Spleen (tissue), 11 donors: ENCODE results near the gene PNRC2. TPM values are rescaled to one million over a fixed set of nuclear protein-coding genes. Genes with fewer than 3 reads are reported as not detected.
"Not testable (repeated sequence)": the region's sequence is repeated elsewhere in the genome, so short reads cannot be mapped to it uniquely, and the experiment has no call there.

ENCODE experiments used
- DNase-seq: peaks from one replicate; pipeline ENCODE4 v3.0.0-alpha.2; 2020
- H3K27ac ChIP-seq, 8 donors: fragments of 200-600 bp; sonication (generic) in 7 of 8; 1 replicate in 4 of 8; 2 replicates in 4 of 8; pipeline versions ENCODE4 v1.5.0 to v1.8.0; 2016 to 2021; ENCODE audit warnings: inconsistent platforms in 4 of 8, mild to moderate bottlenecking in 4 of 8, moderate library complexity in 1 of 8
- H3K27me3 ChIP-seq, 7 donors: fragments of 200-600 bp; sonication (generic) in 6 of 7; replicated peaks in 1 of 7; 1 replicate in 4 of 7; 2 replicates in 3 of 7; pipeline versions ENCODE4 v1.5.0 to v1.8.0; 2016 to 2021; ENCODE audit warnings: inconsistent platforms in 3 of 7, mild to moderate bottlenecking in 1 of 7
- H3K36me3 ChIP-seq, 6 donors: fragments of 200-600 bp; sonication (generic) in 5 of 6; 1 replicate in 4 of 6; 2 replicates in 2 of 6; pipeline versions ENCODE4 v1.5.0 to v1.8.0; 2016 to 2021; ENCODE audit warnings: inconsistent platforms in 2 of 6
- H3K4me1 ChIP-seq, 6 donors: fragments of 200-600 bp; sonication (generic) in 5 of 6; 1 replicate in 3 of 6; 2 replicates in 3 of 6; pipeline versions ENCODE4 v1.5.0 to v1.8.0; 2016 to 2021; ENCODE audit warnings: inconsistent platforms in 3 of 6
- H3K4me3 ChIP-seq, 8 donors: fragments of 200-600 bp; sonication (generic) in 7 of 8; 1 replicate in 4 of 8; 2 replicates in 4 of 8; pipeline versions ENCODE4 v1.5.0 to v1.8.0; 2016 to 2021; ENCODE audit warnings: inconsistent platforms in 4 of 8, mild to moderate bottlenecking in 4 of 8, moderate library complexity in 2 of 8
- H3K9me3 ChIP-seq, 8 donors: fragments of 200-600 bp; sonication (generic) in 7 of 8; 1 replicate in 4 of 8; 2 replicates in 4 of 8; pipeline versions ENCODE4 v1.5.0 to v1.8.0; 2016 to 2021; ENCODE audit warnings: inconsistent platforms in 4 of 8
- POLR2A ChIP-seq, 3 donors: fragments of 450-650 bp; IDR thresholded peaks; one replicate each; pipeline ENCODE4 v1.5.1; 2017; ENCODE audit warnings: antibody characterized with exemption in 3 of 3, mild to moderate bottlenecking in 1 of 3
- POLR2AphosphoS5 ChIP-seq, 3 donors: sonication (generic); formaldehyde crosslinking; IDR thresholded peaks; one replicate each; pipeline ENCODE4 v1.5.1; 2017; ENCODE audit warnings: antibody characterized with exemption in 3 of 3
- WGBS, 5 donors: extraction: QIAGEN DNeasy Blood & Tissue Kit in 3 of 5; methylation state at CpG; one replicate each; pipeline versions ENCODE4 v1.1.5 to v1.1.7; 2013 to 2018; 5-methylcytosine and 5-hydroxymethylcytosine counted together
- intact Hi-C: fragments of 100-400 bp; cut with DNase I; formaldehyde crosslinking; loops from one replicate; pipeline ENCODE4 v1.15.0; 2023; ENCODE audit warnings: low total_unique reads
- polyA plus RNA-seq, 3 donors: library from polyadenylated mRNA; stranded (reverse); fragments of 200-250 nt; gene quantifications; one replicate each; pipeline ENCODE4 v1.2.1, GENCODE V29; 2013
- total RNA-seq, 7 donors: library from RNA; depleted of rRNA in 3 of 7; stranded (reverse); fragments of >200 nt in 3 of 7; fragmentation: NEBNext Ultra II Directional in 4 of 7; extraction: Animal tissue kit (Norgen Biotek cat#: 25700) in 4 of 7; gene quantifications; one replicate each; pipeline versions ENCODE4 v1.1.0 to v1.2.1, GENCODE V29; 2016 to 2021
- TF ChIP-seq, protein P1 (sequence below), 11 experiments: fragments of 200-600 bp in 7 of 11; fragments of 450-650 bp in 4 of 11; sonication (generic) in 4 of 11; IDR thresholded peaks in 8 of 11; conservative IDR thresholded peaks in 3 of 11; 1 replicate in 7 of 11; 2 replicates in 4 of 11; pipeline versions ENCODE4 v1.4.0 to v1.8.0; 2016 to 2021; ENCODE audit warnings: antibody characterized with exemption in 11 of 11, inconsistent platforms in 4 of 11, mild to moderate bottlenecking in 1 of 11
- donor health status: healthy with polysubstance abuse.
- donor health status: DM: no; HTN: no; CAD: no; lungs with moderate emphysema.
- donor health status: DM: no; HTN: no; CAD: no.
- donor health status: Bipolar disorder and iron deficiency.
- donor health status: healthy.
- donor health status: DM: no; HTN: no; CAD: no.
- donor health status: DM: yes; HTN: yes; CAD: no.

Gene PNRC2
- total and polyA plus RNA-seq, 10 donors: 83.0 to 127 (median 114) TPM

GRCh38 chr1:24005163-24005562, 45.5 kb downstream of the PNRC2 start:
- Histone ChIP-seq H3K4me3 (no peak overlapping the region), H3K36me3 (no peaks in the 10 kb centered on the region), H3K4me1 (no peaks in the 10 kb centered on the region), H3K27me3 (peaks cover 0 to 7% (median 0%) of the 10 kb centered on the region in 7 donors), H3K27ac (no peak overlapping the region), H3K9me3 (peaks cover 0 to 6% (median 0%) of the 10 kb centered on the region in 8 donors)
- DNase-seq: no peak
- intact Hi-C loops: no loop called here
- 89 to 95% (median 93%) methylated on average over 3 of the region's 3 CpGs for WGBS, 5 donors
- TF ChIP-seq POLR2A (IDR thresholded peaks at IDR 0.05): no peak
- TF ChIP-seq POLR2AphosphoS5 (IDR thresholded peaks at IDR 0.05): no peak
- TF ChIP-seq, protein P1, sequence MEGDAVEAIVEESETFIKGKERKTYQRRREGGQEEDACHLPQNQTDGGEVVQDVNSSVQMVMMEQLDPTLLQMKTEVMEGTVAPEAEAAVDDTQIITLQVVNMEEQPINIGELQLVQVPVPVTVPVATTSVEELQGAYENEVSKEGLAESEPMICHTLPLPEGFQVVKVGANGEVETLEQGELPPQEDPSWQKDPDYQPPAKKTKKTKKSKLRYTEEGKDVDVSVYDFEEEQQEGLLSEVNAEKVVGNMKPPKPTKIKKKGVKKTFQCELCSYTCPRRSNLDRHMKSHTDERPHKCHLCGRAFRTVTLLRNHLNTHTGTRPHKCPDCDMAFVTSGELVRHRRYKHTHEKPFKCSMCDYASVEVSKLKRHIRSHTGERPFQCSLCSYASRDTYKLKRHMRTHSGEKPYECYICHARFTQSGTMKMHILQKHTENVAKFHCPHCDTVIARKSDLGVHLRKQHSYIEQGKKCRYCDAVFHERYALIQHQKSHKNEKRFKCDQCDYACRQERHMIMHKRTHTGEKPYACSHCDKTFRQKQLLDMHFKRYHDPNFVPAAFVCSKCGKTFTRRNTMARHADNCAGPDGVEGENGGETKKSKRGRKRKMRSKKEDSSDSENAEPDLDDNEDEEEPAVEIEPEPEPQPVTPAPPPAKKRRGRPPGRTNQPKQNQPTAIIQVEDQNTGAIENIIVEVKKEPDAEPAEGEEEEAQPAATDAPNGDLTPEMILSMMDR (IDR thresholded peaks at IDR 0.05 in 8 of 11, conservative IDR thresholded peaks at IDR 0.05 in 3 of 11): no peak

- Histone ChIP-seq H3K36me3 (no peaks in the 10 kb centered on the region), H3K4me1 (no peaks in the 10 kb centered on the region), H3K4me3 (no peak overlapping the region), H3K27ac (no peak overlapping the region), H3K27me3 (peaks cover 0 to 7% (median 0%) of the 10 kb centered on the region in 7 donors), H3K9me3 (peaks cover 0 to 6% (median 0%) of the 10 kb centered on the region in 8 donors)
- intact Hi-C loops: no loop called here
- no peak for DNase-seq
- TF ChIP-seq, protein P1 (IDR thresholded peaks at IDR 0.05 in 8 of 11, conservative IDR thresholded peaks at IDR 0.05 in 3 of 11): no peak
- TF ChIP-seq POLR2AphosphoS5 (IDR thresholded peaks at IDR 0.05) (no peak), POLR2A (IDR thresholded peaks at IDR 0.05) (no peak)
Observed at GRCh38 chr1:24007079-24007478, 47.5 kb downstream of the PNRC2 start.

DNA sequence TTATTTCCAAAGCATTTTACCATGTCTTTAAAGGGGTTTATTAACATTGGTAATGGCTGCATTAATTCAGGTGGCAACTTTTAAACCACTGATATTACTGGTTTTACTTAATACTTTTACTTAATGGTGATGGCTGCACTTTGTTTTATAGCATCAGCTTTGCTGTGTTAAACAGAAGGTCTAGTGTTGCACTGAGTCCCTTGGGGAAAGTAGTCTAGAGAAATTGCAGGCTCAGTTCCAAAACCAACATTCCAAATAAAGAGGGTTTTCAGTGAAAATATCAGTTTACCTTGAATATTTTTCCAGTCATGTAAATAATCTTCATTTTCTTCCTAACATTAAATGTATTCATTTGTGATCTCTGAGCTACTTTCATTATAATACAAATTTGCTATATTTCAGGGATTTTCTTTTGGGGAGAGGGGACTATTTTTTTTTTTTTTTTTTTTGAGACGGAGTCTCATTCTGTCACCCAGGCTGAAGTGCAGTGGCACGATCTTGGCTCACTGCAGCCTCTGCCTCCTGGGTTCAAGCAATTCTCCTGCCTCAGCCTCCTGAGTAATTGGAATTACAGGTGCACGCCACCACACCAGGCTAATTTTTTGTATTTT, 49.1 kb downstream of the PNRC2 start:
- H3K4me1 ChIP-seq, intact Hi-C loops, H3K27ac ChIP-seq, H3K36me3 ChIP-seq, H3K4me3 ChIP-seq, H3K9me3 ChIP-seq, DNase-seq: not testable (repeated sequence)
- WGBS, 5 donors: 42 to 82% (median 50%) methylated on average over 2 to 3 of the region's 3 CpGs
- H3K27me3 ChIP-seq: peaks cover 0 to 18% (median 0%) of the 10 kb centered on the region in 7 donors

DNA sequence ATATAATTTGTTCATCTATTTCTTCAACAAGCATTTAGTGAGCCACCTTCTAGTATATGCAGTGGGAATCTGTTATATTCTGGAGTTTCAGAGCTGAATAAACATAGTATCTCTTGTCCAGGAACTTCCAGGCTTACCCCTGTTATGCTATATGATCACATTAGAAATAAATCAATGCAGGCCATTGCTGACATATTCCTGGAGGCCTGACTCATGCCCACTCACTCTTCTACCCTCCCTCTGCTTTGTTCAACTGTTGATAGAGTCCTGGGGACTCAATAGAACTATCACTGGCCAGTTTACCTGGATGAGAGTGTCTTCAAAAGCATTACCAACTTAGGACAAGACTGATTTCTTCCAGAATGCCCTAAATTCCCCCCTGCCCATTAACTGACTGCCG, 49.8 kb downstream of the PNRC2 start:
- no peaks in the 10 kb centered on the region for H3K36me3 ChIP-seq
- H3K27ac ChIP-seq: no peak overlapping the region
- H3K4me1 ChIP-seq: no peaks in the 10 kb centered on the region
- TF ChIP-seq POLR2AphosphoS5 (IDR thresholded peaks at IDR 0.05): no peak
- TF ChIP-seq POLR2A (IDR thresholded peaks at IDR 0.05): no peak
- TF ChIP-seq, protein P1 (IDR thresholded peaks at IDR 0.05 in 8 of 11, conservative IDR thresholded peaks at IDR 0.05 in 3 of 11): no peak
- no peak for DNase-seq
- peaks cover 0 to 6% (median 0%) of the 10 kb centered on the region in 8 donors for H3K9me3 ChIP-seq
- WGBS, 5 donors: 93 to 100% (median 95%) methylated on average over 1 of the region's 1 CpG
- intact Hi-C loops: no loop called here
- H3K4me3 ChIP-seq: no peak overlapping the region
- peaks cover 0 to 18% (median 0%) of the 10 kb centered on the region in 7 donors for H3K27me3 ChIP-seq
